Prostate gland (tissue), 2 donors: ENCODE measurements around the gene DOCK4.

Experiments used
- CTCF ChIP-seq, 4 experiments: fragments of 200-600 bp in 2 of 4; fragments of 450-650 bp in 2 of 4; sonication (generic) in 2 of 4; IDR thresholded peaks; 1 replicate in 3 of 4; 2 replicates in 1 of 4; pipeline ENCODE4 v1.5.1; 2016 to 2019; ENCODE audit warnings: antibody characterized with exemption in 4 of 4, mild to moderate bottlenecking in 2 of 4, moderate library complexity in 2 of 4
- POLR2A ChIP-seq: fragments of 450-650 bp; IDR thresholded peaks from one replicate; pipeline ENCODE4 v1.6.1; 2016; ENCODE audit warnings: antibody characterized with exemption, mild to moderate bottlenecking
- POLR2AphosphoS5 ChIP-seq: sonication (generic); formaldehyde crosslinking; IDR thresholded peaks from one replicate; pipeline ENCODE4 v1.6.1; 2017; ENCODE audit warnings: antibody characterized with exemption

GRCh38 chr7:112255388-112255720 lies 49.2 kb upstream of the DOCK4 start:
- TF ChIP-seq CTCF (IDR thresholded peaks at IDR 0.05): no peak
- no peak for TF ChIP-seq POLR2A
- no peak for TF ChIP-seq POLR2AphosphoS5
